ENCODE measurements around the gene LPA. TPM values are rescaled to one million over a fixed set of nuclear protein-coding genes. Genes with fewer than 3 reads are reported as not detected.
"Not testable (repeated sequence)": the region's sequence is repeated elsewhere in the genome, so short reads cannot be mapped to it uniquely, and the experiment has no call there.

The LPA gene
- total and polyA plus RNA-seq, 2 of the 8 experiments (the other 6 are each of a cell fraction or from before 2014, with no cell fraction given): 0.39 TPM; not detected in 1

DNA sequence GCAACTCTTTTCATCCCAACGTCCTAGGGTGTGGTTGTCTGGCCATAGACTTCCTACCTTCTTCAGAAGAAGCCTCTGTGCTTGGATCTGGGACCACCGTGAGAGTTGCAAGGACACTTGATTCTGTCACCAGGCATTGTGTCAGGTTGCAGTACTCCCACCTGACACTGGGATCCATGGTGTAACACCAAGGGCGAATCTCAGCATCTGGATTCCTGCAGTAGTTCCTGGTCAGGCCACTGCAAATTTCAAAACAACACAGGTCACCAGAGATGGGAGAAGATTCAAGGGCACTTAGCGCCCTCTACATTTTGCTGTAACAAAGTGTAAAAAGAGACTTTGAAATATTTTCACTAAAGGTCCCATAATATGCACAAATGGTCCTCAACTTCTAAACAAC is 68.8 kb downstream of the LPA start:
- H3K18ac ChIP-seq (ENCODE audit: extremely low read depth, low read length); H2BK120ac ChIP-seq (replicated peaks; ENCODE audit: low read depth, low read length); H4K20me1 ChIP-seq (replicated peaks in 1 of 2; ENCODE audit: control insufficient read depth in 1 of 2, insufficient read depth in 2 of 2, low read length in 2 of 2); H2BK5ac ChIP-seq (ENCODE audit: low read depth, low read length); H4K8ac ChIP-seq (ENCODE audit: extremely low read depth, insufficient read depth, low read length); H4K5ac ChIP-seq (ENCODE audit: insufficient read length, low read depth, low read length); H3K27ac ChIP-seq (ENCODE audit: low read depth, low read length); POLR2A ChIA-PET (ENCODE audit: partially characterized antibody); H3K4me2 ChIP-seq (ENCODE audit: insufficient read depth in 1 of 2, low read depth in 2 of 2, low read length in 2 of 2); H3K79me1 ChIP-seq (ENCODE audit: low read depth, low read length); H3K4me1 ChIP-seq (replicated peaks in 1 of 4; ENCODE audit: control insufficient read depth in 3 of 4, insufficient read depth in 4 of 4, low read length in 3 of 4); H2AK5ac ChIP-seq (ENCODE audit: low read depth, low read length); H3K56ac ChIP-seq (replicated peaks; ENCODE audit: insufficient read length, low read depth, low read length); FAIRE-seq; H3K79me2 ChIP-seq (ENCODE audit: control insufficient read depth in 1 of 2, insufficient read depth in 2 of 2, low read length in 2 of 2); H3K36me3 ChIP-seq (ENCODE audit: control insufficient read depth in 2 of 4, insufficient read depth in 4 of 4, low read length in 3 of 4); H3K4me3 ChIP-seq (ENCODE audit: extremely low read depth in 1 of 4, insufficient read depth in 2 of 4, low read depth in 3 of 4, low read length in 4 of 4); H3K4ac ChIP-seq (replicated peaks; ENCODE audit: insufficient read length, low read depth, low read length); DNase-seq (ENCODE audit: low read depth in 1 of 2, low spot score in 2 of 2); H3K27me3 ChIP-seq (replicated peaks in 1 of 4; ENCODE audit: control insufficient read depth in 3 of 4, extremely low read depth in 1 of 4, insufficient read depth in 3 of 4, low read length in 3 of 4); H2BK15ac ChIP-seq (ENCODE audit: low read length); H3K9ac ChIP-seq (replicated peaks in 1 of 4; ENCODE audit: extremely low read depth in 1 of 4, low read depth in 3 of 4, low read length in 3 of 4); H2BK12ac ChIP-seq (ENCODE audit: low read depth, low read length); H3K23me2 ChIP-seq (ENCODE audit: low read depth, low read length); CTCF ChIA-PET (ENCODE audit: partially characterized antibody); H3K23ac ChIP-seq (ENCODE audit: insufficient read length); H2BK20ac ChIP-seq (ENCODE audit: low read length); H2AFZ ChIP-seq (ENCODE audit: low read length); H3K14ac ChIP-seq (ENCODE audit: insufficient read length); H4K91ac ChIP-seq (replicated peaks; ENCODE audit: insufficient read length, low read length): not testable (repeated sequence)
- peaks cover 82 to 85% of the 10 kb centered on the region in 2 experiments for H3K9me3 ChIP-seq (ENCODE audit: insufficient read depth in 2 of 2, low read depth in 1 of 2, low read length in 1 of 2)
- WGBS, 2 experiments (ENCODE audit: extremely low coverage in 1 of 2, insufficient coverage in 1 of 2, insufficient read length in 1 of 2, insufficient replicate concordance in 2 of 2, low coverage in 1 of 2, low lambda C conversion rate in 2 of 2, missing lambda C conversion rate in 1 of 2): 56% methylated on average over 4 of the region's 4 CpGs; no CpG with 5 or more reads in 1 of the 2 experiments
